Ishikawa (cell line): ENCODE results near the gene COL13A1.

ENCODE experiments used
- CREB1 ChIP-seq: IDR thresholded peaks from 2 replicates; pipeline ENCODE4 v1.6.1; 2012; ENCODE audit warnings: low read depth
- FOXM1 ChIP-seq: IDR thresholded peaks from 2 replicates; pipeline ENCODE4 v1.6.1; 2012; ENCODE audit warnings: low read depth, borderline replicate concordance
- TCF12 ChIP-seq: IDR thresholded peaks from 2 replicates; pipeline ENCODE4 v1.6.1; 2012; ENCODE audit warnings: low read depth

- TF ChIP-seq TCF12, result no peak
- no peak for TF ChIP-seq FOXM1
- no peak for TF ChIP-seq CREB1
Observed at GRCh38 chr10:69897432-69897831, 95.7 kb downstream of the COL13A1 start.
